ENCODE data around the gene AOAH. TPM values are rescaled to one million over a fixed set of nuclear protein-coding genes. Genes with fewer than 3 reads are reported as not detected.

AOAH gene
- total RNA-seq, 4 donors from 2014 or later = 0.17 to 1.8 (median 1.6) TPM

GRCh38 chr7:36475011-36475342 lies 249.3 kb downstream of the AOAH start:
- intact Hi-C loops (cut with DNase I; ENCODE audit: low total_unique reads) (no loop called here), in situ Hi-C loops (cut with MboI; ENCODE audit: low sequenced_read_pairs in 4 of 4) (no loop called here)
- Histone ChIP-seq H3K9me3 (no peaks in the 10 kb centered on the region), H3K27ac (no peak overlapping the region), H3K4me1 (no peaks in the 10 kb centered on the region), H3K4me3 (no peak overlapping the region), H3K27me3 (no peaks in the 10 kb centered on the region), H3K36me3 (no peaks in the 10 kb centered on the region)
- no peak for DNase-seq
- no peak for ATAC-seq
- TF ChIP-seq POLR2A (IDR thresholded peaks at IDR 0.05) (no peak), CTCF (IDR thresholded peaks at IDR 0.05 in 4 of 5, conservative IDR thresholded peaks at IDR 0.05 in 1 of 5) (no peak)

GRCh38 chr7:36474283-36475010 lies 249.8 kb downstream of the AOAH start:
- no peak for DNase-seq
- Histone ChIP-seq H3K27ac (no peak overlapping the region), H3K4me1 (no peaks in the 10 kb centered on the region), H3K36me3 (no peaks in the 10 kb centered on the region), H3K4me3 (no peak overlapping the region), H3K27me3 (no peaks in the 10 kb centered on the region), H3K9me3 (no peaks in the 10 kb centered on the region)
- in situ Hi-C loops (cut with MboI; ENCODE audit: low sequenced_read_pairs in 4 of 4) = loop anchor here in 1 of 4 donors (25.0 kb wide), 1 partner anchor 713 kb away; no protein-coding TSS in a partner anchor
- no peak for ATAC-seq
- TF ChIP-seq POLR2A (IDR thresholded peaks at IDR 0.05) (no peak), CTCF (IDR thresholded peaks at IDR 0.05 in 4 of 5, conservative IDR thresholded peaks at IDR 0.05 in 1 of 5) (no peak)
- intact Hi-C loops (cut with DNase I; ENCODE audit: low total_unique reads) = no loop called here

- DNase-seq = no peak
Measured at GRCh38 chr7:36473454-36474282, 250.6 kb downstream of the AOAH start.

GRCh38 chr7:36472141-36472729 lies 252.1 kb downstream of the AOAH start:
- ATAC-seq (no peak), DNase-seq (no peak)
- H3K4me3 ChIP-seq = no peak overlapping the region
- no peaks in the 10 kb centered on the region for H3K4me1 ChIP-seq
- H3K9me3 ChIP-seq = no peaks in the 10 kb centered on the region
- in situ Hi-C loops (cut with MboI; ENCODE audit: low sequenced_read_pairs in 4 of 4) = loop anchor here in 1 of 4 donors (25.0 kb wide), 1 partner anchor 715 kb away; no protein-coding TSS in a partner anchor
- H3K36me3 ChIP-seq = no peaks in the 10 kb centered on the region
- no peaks in the 10 kb centered on the region for H3K27me3 ChIP-seq
- TF ChIP-seq CTCF (IDR thresholded peaks at IDR 0.05 in 4 of 5, conservative IDR thresholded peaks at IDR 0.05 in 1 of 5) (no peak), POLR2A (IDR thresholded peaks at IDR 0.05) (no peak)
- intact Hi-C loops (cut with DNase I; ENCODE audit: low total_unique reads) = no loop called here
- H3K27ac ChIP-seq = no peak overlapping the region

More at GRCh38 chr7:36473454-36474282, 250.6 kb downstream of the AOAH start:
- H3K4me1 ChIP-seq = no peaks in the 10 kb centered on the region
- H3K27me3 ChIP-seq = no peaks in the 10 kb centered on the region
- no peak overlapping the region for H3K27ac ChIP-seq
- in situ Hi-C loops (cut with MboI; ENCODE audit: low sequenced_read_pairs in 4 of 4) (loop anchor here in 1 of 4 donors (25.0 kb wide), 1 partner anchor 714 kb away; no protein-coding TSS in a partner anchor), intact Hi-C loops (cut with DNase I; ENCODE audit: low total_unique reads) (no loop called here)
- H3K4me3 ChIP-seq = no peak overlapping the region
- TF ChIP-seq POLR2A (IDR thresholded peaks at IDR 0.05) = no peak
- TF ChIP-seq CTCF (IDR thresholded peaks at IDR 0.05 in 4 of 5, conservative IDR thresholded peaks at IDR 0.05 in 1 of 5) = peak in 1 of 5 experiments; percentile 19
- H3K36me3 ChIP-seq = no peaks in the 10 kb centered on the region
- no peaks in the 10 kb centered on the region for H3K9me3 ChIP-seq
- ATAC-seq = no peak
